ENCODE measurements around the gene TIAM1.

Gene TIAM1

DNA sequence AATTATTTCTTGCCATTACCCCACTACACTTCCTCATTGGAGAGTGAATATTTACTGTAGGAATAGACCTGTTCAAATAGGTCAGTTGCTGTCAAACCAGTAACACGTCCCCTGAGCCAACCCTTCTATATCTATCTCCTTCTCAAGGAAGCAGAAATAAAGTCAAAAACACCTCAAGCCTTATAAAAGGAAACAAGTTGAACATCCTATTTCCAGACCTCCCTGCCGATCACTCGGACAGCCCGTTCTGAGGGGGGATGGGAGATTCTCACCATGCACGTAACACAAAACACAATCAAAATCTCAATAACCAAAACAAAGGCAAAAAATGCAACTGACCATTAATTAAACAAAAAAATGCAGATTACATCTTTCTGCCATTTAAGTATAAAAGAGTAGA, 184.3 kb downstream of the TIAM1 start:
- H3K27ac ChIP-seq, result no peak overlapping the region
- TF ChIP-seq CTCF (conservative IDR thresholded peaks at IDR 0.05), result no peak

- H3K27ac ChIP-seq, result no peak overlapping the region
Measured at GRCh38 chr21:31158789-31159581, 185.1 kb downstream of the TIAM1 start.

GRCh38 chr21:31157756-31158155, 186.3 kb downstream of the TIAM1 start:
- H3K27ac ChIP-seq, result no peak overlapping the region
- no peak for TF ChIP-seq CTCF (conservative IDR thresholded peaks at IDR 0.05)

More at GRCh38 chr21:31158789-31159581, 185.1 kb downstream of the TIAM1 start:
- TF ChIP-seq CTCF (conservative IDR thresholded peaks at IDR 0.05), result no peak

- no peak for TF ChIP-seq CTCF (conservative IDR thresholded peaks at IDR 0.05)
Measured at GRCh38 chr21:31156662-31157061, 187.4 kb downstream of the TIAM1 start.

GRCh38 chr21:31156169-31156568, 187.9 kb downstream of the TIAM1 start:
- no peak for TF ChIP-seq CTCF (conservative IDR thresholded peaks at IDR 0.05)
- H3K27ac ChIP-seq, result no peak overlapping the region

More at GRCh38 chr21:31156662-31157061, 187.4 kb downstream of the TIAM1 start:
- no peak overlapping the region for H3K27ac ChIP-seq

- H3K27ac ChIP-seq, result peak overlapping the region; percentile 2; the same call in 1 of the 2 replicates
- TF ChIP-seq CTCF (conservative IDR thresholded peaks at IDR 0.05), result no peak
Measured at GRCh38 chr21:31151156-31152045, 192.7 kb downstream of the TIAM1 start.

DNA sequence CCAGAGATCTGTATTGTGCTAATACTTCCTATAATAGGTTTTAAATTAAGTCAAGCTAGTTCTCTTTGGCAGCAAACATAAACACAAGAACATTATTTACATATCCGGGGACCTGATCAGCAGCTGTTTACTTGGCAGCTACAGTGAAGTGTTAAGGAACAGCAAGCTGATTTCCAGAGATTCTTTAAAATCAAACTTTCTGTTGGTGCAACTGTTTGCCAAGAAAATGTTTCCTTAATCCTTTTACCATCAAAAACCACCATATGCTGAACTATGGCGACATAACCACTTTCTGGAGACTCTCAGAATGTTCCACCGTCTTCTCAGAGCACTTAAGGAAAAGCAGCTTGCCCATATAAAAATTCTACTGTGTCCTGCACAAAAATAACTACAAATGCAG, 198.8 kb downstream of the TIAM1 start:
- peak overlapping the region; percentile 43 for H3K27ac ChIP-seq
- no peak for TF ChIP-seq CTCF (conservative IDR thresholded peaks at IDR 0.05)

Measured in VCaP (cell line).